Bronchial epithelial cell (primary cell): ENCODE data around the gene SERPINB12. TPM values are rescaled to one million over a fixed set of nuclear protein-coding genes. Genes with fewer than 3 reads are reported as not detected.

Source experiments
- DNase-seq: peaks from one replicate; pipeline ENCODE4 v3.0.0-alpha.2; 2010; ENCODE audit warnings: low read depth
- FAIRE-seq: peaks from 2 replicates; lab custom pipeline; 2011; peaks lifted over from hg19 to GRCh38; lab: Jason Lieb, UNC
- H3K27me3 ChIP-seq: 2 replicates; pipeline ENCODE4 v1.5.1; 2011; ENCODE audit warnings: low read length; ENCODE audit not compliant: control insufficient read depth, insufficient read depth
- H3K36me3 ChIP-seq: 2 replicates; pipeline ENCODE4 v1.5.1; 2011; ENCODE audit warnings: low read length; ENCODE audit not compliant: control insufficient read depth, insufficient read depth
- H3K4me3 ChIP-seq: 2 replicates; pipeline ENCODE4 v1.5.1; 2011; ENCODE audit warnings: mild to moderate bottlenecking, low read depth, low read length, control low read depth
- CTCF ChIP-seq: IDR thresholded peaks from 2 replicates; pipeline ENCODE4 v1.5.1; 2011; ENCODE audit warnings: mild to moderate bottlenecking, moderate library complexity, low read length, control low read depth, inconsistent platforms; ENCODE audit not compliant: insufficient read depth, severe bottlenecking
- total RNA-seq: library from RNA; depleted of rRNA; stranded (reverse); fragments of >200 nt; gene quantifications from 2 replicates; pipeline ENCODE4 v1.2.1, GENCODE V29; 2014

Gene SERPINB12
- total RNA-seq, 1 donor from 2014 or later: 0.53 TPM

DNA sequence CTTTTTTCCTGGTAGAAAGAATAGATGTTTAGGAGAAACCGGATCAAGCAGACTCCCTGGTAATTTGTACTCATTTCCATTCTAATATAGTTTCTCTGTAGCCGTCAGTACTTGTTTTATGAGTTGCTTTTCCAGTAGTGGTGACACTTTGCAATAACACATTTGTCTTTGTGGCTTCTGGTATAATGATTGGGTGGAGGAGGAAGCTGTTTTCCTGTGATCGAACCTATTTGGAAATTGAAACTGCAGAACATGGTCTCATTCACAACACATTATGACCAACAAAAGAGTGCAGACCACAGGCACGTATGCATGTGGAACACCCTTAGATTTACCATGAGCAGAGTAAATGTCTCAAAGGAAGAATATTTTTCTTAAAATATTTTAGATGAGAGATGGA, 7.6 kb upstream of the SERPINB12 start:
- H3K4me3 ChIP-seq: no peak overlapping the region
- no peaks in the 10 kb centered on the region for H3K36me3 ChIP-seq
- H3K27me3 ChIP-seq: no peaks in the 10 kb centered on the region
- FAIRE-seq (no peak), DNase-seq (no peak)
- no peak for TF ChIP-seq CTCF

DNA sequence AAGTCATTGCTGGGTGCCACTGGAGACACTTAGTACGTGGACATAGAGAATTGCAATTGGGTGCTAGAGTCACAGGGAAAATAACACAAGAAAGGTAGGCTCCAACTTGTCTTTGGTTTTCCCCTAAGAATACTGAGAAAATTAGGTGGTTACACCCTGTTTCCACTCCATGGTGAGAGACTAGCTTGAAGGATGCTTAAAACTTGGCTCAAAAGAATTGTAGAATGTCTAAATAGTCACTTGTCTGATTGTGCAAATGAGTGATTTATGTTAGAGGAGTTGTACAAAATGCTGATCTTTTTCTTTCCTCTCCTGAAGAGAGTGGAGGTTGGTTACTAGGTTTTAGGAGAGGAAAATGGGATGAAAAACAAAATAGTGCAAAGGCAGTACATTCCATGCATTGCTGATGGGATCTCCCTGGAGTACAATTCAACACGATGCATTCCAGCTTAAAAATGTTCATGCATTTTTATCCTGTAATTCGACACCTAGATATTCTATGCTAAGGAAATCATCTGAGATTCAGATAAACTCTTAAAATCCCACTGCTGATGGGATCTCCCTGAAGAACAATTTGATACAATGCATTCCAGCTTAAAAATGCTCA, 2.2 kb upstream of the SERPINB12 start:
- TF ChIP-seq CTCF: no peak
- no peak for DNase-seq
- no peak for FAIRE-seq
- Histone ChIP-seq H3K4me3 (no peak overlapping the region), H3K36me3 (no peaks in the 10 kb centered on the region), H3K27me3 (no peaks in the 10 kb centered on the region)

GRCh38 chr18:63544017-63544416, 1.8 kb downstream of the SERPINB12 start:
- no peak for FAIRE-seq
- no peak for DNase-seq
- no peak for TF ChIP-seq CTCF
- H3K27me3 ChIP-seq: no peaks in the 10 kb centered on the region
- no peak overlapping the region for H3K4me3 ChIP-seq
- no peaks in the 10 kb centered on the region for H3K36me3 ChIP-seq

GRCh38 chr18:63545000-63545399, 2.8 kb downstream of the SERPINB12 start:
- FAIRE-seq (no peak), DNase-seq (no peak)
- Histone ChIP-seq H3K4me3 (no peak overlapping the region), H3K27me3 (no peaks in the 10 kb centered on the region), H3K36me3 (no peaks in the 10 kb centered on the region)
- no peak for TF ChIP-seq CTCF

GRCh38 chr18:63550068-63550467, 7.9 kb downstream of the SERPINB12 start:
- FAIRE-seq: no peak
- TF ChIP-seq CTCF: no peak
- Histone ChIP-seq H3K36me3 (no peaks in the 10 kb centered on the region), H3K27me3 (no peaks in the 10 kb centered on the region), H3K4me3 (no peak overlapping the region)
- DNase-seq: peak; percentile 21

- TF ChIP-seq CTCF: no peak
- no peak overlapping the region for H3K4me3 ChIP-seq
- H3K27me3 ChIP-seq: no peaks in the 10 kb centered on the region
- FAIRE-seq: no peak
- H3K36me3 ChIP-seq: no peaks in the 10 kb centered on the region
- DNase-seq: no peak
Measured at GRCh38 chr18:63551769-63552168, 9.6 kb downstream of the SERPINB12 start.
